K562 (cell line): ENCODE results near the gene C6orf89. TPM values are rescaled to one million over a fixed set of nuclear protein-coding genes. Genes with fewer than 3 reads are reported as not detected.

Source experiments
- ARID3B ChIP-seq: fragments of 250-450 bp; sonication (Bioruptor Pico); IDR thresholded peaks from 2 replicates; pipeline ENCODE4 v1.4.0; 2020; ENCODE audit warnings: borderline replicate concordance
- BDP1 ChIP-seq: IDR thresholded peaks from 3 replicates; pipeline ENCODE4 v1.6.1; 2011; ENCODE audit not compliant: insufficient read length, insufficient read depth
- C11orf30 ChIP-seq: fragments of 450-650 bp; IDR thresholded peaks from 2 replicates; pipeline ENCODE4 v1.6.1; 2016; ENCODE audit warnings: low read depth, mild to moderate bottlenecking
- DIDO1 ChIP-seq: fragments of 450-650 bp; IDR thresholded peaks from 2 replicates; pipeline ENCODE4 v1.6.1; 2016; ENCODE audit warnings: low read depth, missing biosample characterization, missing genetic modification characterization
- DNMT1 ChIP-seq: fragments of 450-650 bp; IDR thresholded peaks from 2 replicates; pipeline ENCODE4 v1.6.1; 2016; ENCODE audit warnings: antibody characterized with exemption, mild to moderate bottlenecking
- ELF2 ChIP-seq: fragments of 250-450 bp; sonication (Bioruptor Pico); IDR thresholded peaks from 2 replicates; pipeline ENCODE4 v1.5.0; 2021; ENCODE audit warnings: mild to moderate bottlenecking
- ESRRB ChIP-seq: fragments of 250-450 bp; sonication (Bioruptor Pico); IDR thresholded peaks from 2 replicates; pipeline ENCODE4 v1.5.0; 2020; ENCODE audit warnings: mild to moderate bottlenecking, moderate library complexity, borderline replicate concordance
- EWSR1 ChIP-seq: fragments of 450-650 bp; IDR thresholded peaks from 2 replicates; pipeline ENCODE4 v1.6.1; 2018; ENCODE audit warnings: borderline replicate concordance, mild to moderate bottlenecking, low read depth, moderate library complexity; ENCODE audit not compliant: partially characterized antibody
- KLF6 ChIP-seq: fragments of 250-450 bp; sonication (Bioruptor Pico); IDR thresholded peaks from 2 replicates; pipeline ENCODE4 v1.4.0; 2020; ENCODE audit warnings: mild to moderate bottlenecking, moderate library complexity, borderline replicate concordance
- SETDB1 ChIP-seq: IDR thresholded peaks from one replicate; pipeline ENCODE4 v1.6.1; 2012; ENCODE audit warnings: low read length, control low read depth, inconsistent platforms
- SREBF1 ChIP-seq: fragments of 150-350 bp; IDR thresholded peaks from 2 replicates; pipeline ENCODE4 v1.6.1; 2014; ENCODE audit warnings: antibody characterized with exemption, low read depth, low read length, borderline replicate concordance
- TAF15 ChIP-seq: fragments of 200-400 bp; formaldehyde crosslinking; IDR thresholded peaks from 2 replicates; pipeline ENCODE4 v1.6.1; 2017; ENCODE audit warnings: mild to moderate bottlenecking, low read depth, low read length, moderate library complexity
- ZNF407 ChIP-seq: fragments of 450-650 bp; IDR thresholded peaks from 2 replicates; pipeline ENCODE4 v1.6.1; 2016; ENCODE audit warnings: low read depth
- ZSCAN32 ChIP-seq: fragments of 450-650 bp; formaldehyde crosslinking; IDR thresholded peaks from 2 replicates; pipeline ENCODE4 v1.4.0; 2020; ENCODE audit warnings: mild to moderate bottlenecking, moderate library complexity
- polyA plus RNA-seq, 8 experiments: library from polyadenylated mRNA; depleted of rRNA in 4 of 8; stranded (reverse) in 5 of 8; unstranded in 3 of 8; fragments of >200 nt; fragmentation: Nextera tagmentation in 2 of 8; fragmentation: Illumina TruSeq in 1 of 8; extraction: Ambion mirVana in 2 of 8; extraction: Trizol in 1 of 8; gene quantifications; 2 replicates each; pipeline versions ENCODE4 v1.2.1 to v1.2.3, GENCODE V29; 2011 to 2014; ENCODE audit warnings: inconsistent platforms in 1 of 8, missing spikeins in 1 of 8
- total RNA-seq, 7 experiments: library from RNA; depleted of rRNA in 6 of 7; stranded (reverse); fragments of >200 nt in 6 of 7; fragmentation: Illumina TruSeq in 2 of 7; extraction: Trizol in 2 of 7; gene quantifications; 2 replicates each; pipeline versions ENCODE4 v1.2.1 to v1.2.3, GENCODE V29; 2011 to 2021; ENCODE audit warnings: low replicate concordance in 1 of 7

Gene C6orf89
- total and polyA plus RNA-seq, 9 of the 15 experiments (the other 6 are each of a cell fraction or from before 2014, with no cell fraction given): 35.2 to 111 (median 58.5) TPM

DNA sequence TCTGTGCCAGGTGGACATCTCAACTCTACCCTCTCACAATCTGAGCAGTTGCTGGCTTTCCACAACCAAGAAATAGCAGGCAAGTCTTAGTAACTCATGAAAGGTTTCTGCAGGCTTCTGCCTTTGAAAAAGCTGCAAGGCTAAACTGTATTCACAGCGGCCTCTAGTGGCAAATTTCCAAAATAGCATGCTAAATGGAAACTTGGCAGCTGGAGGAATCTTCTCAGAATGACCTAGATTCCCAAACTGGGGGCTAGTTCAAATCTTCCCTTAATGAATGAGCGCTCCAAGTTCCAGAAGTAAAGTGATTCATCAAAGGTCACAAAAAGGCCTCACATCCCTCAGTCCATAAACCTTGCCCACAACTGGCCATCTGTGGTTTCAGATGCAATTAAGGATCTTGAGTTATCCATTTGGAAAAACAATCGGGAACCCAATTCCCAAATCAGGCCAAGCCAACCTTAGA is 34.6 kb upstream of the C6orf89 start (continued):
- TF ChIP-seq ZNF407 (no peak), DNMT1 (no peak), DIDO1 (no peak), EWSR1 (no peak), BDP1 (no peak), TAF15 (no peak), ARID3B (CRISPR knock-in tag) (no peak), ESRRB (CRISPR knock-in tag) (no peak), SETDB1 (no peak), C11orf30 (no peak), KLF6 (no peak), SREBF1 (no peak), ELF2 (CRISPR knock-in tag) (no peak), ZSCAN32 (CRISPR knock-in tag) (no peak)
